Activated CD8-positive, alpha-beta T cell treated with anti-CD3 and anti-CD28 coated beads for 36 hours (primary cell): ENCODE data around the gene CENPX. TPM values are rescaled to one million over a fixed set of nuclear protein-coding genes. Genes with fewer than 3 reads are reported as not detected.
A peak's percentile ranks its signal among the peaks of the same experiment; 100 is the strongest.

Experiments
- ATAC-seq: fragments of 200-7000 bp; cut with Tn5 transposase; one replicate; pipeline ENCODE4 v1.10.0; 2021; ENCODE audit warnings: mild to moderate bottlenecking, moderate library complexity
- CTCF ChIA-PET: fragments of 350-600 bp; sonication (Branson Sonifier 250); formaldehyde crosslinking; loops from one replicate; lab custom pipeline; 2021; ENCODE audit warnings: antibody characterized with exemption; lab: Charles Lee
- POLR2A ChIA-PET: fragments of 350-600 bp; sonication (Branson Sonifier 250); formaldehyde crosslinking; loops from one replicate; lab custom pipeline; 2021; ENCODE audit warnings: antibody characterized with exemption; lab: Charles Lee
- DNase-seq: peaks from one replicate; pipeline ENCODE4 v3.0.0-alpha.2; 2020
- H3K27ac Mint-ChIP-seq: one replicate; pipeline ENCODE4 v1.8.0; 2021; ENCODE audit warnings: mild to moderate bottlenecking, mixed read lengths
- H3K27me3 Mint-ChIP-seq: one replicate; pipeline ENCODE4 v1.8.0; 2021; ENCODE audit warnings: mixed read lengths
- H3K36me3 Mint-ChIP-seq: one replicate; pipeline ENCODE4 v1.8.0; 2021; ENCODE audit warnings: low read depth, mixed read lengths
- H3K4me1 Mint-ChIP-seq: one replicate; pipeline ENCODE4 v1.8.0; 2021; ENCODE audit warnings: low read depth, mixed read lengths
- H3K4me3 Mint-ChIP-seq: one replicate; pipeline ENCODE4 v1.8.0; 2021; ENCODE audit warnings: mild to moderate bottlenecking, moderate library complexity, mixed read lengths
- H3K9me3 Mint-ChIP-seq: one replicate; pipeline ENCODE4 v1.8.0; 2021; ENCODE audit warnings: mixed read lengths
- intact Hi-C: fragments of 100-400 bp; cut with micrococcal nuclease; formaldehyde crosslinking; loops from one replicate; pipeline ENCODE4 v1.10.0; 2022
- total RNA-seq, 2 experiments: library from RNA; stranded (reverse); gene quantifications; one replicate each; pipeline ENCODE4 v1.2.3, GENCODE V29; 2021
- TF ChIP-seq, protein P1 (sequence below): fragments of 200-600 bp; IDR thresholded peaks from one replicate; pipeline ENCODE4 v1.8.0; 2022; ENCODE audit warnings: antibody characterized with exemption, mild to moderate bottlenecking

CENPX gene
- total RNA-seq, 2 experiments from 2014 or later = 88.7 to 98.1 TPM

DNA sequence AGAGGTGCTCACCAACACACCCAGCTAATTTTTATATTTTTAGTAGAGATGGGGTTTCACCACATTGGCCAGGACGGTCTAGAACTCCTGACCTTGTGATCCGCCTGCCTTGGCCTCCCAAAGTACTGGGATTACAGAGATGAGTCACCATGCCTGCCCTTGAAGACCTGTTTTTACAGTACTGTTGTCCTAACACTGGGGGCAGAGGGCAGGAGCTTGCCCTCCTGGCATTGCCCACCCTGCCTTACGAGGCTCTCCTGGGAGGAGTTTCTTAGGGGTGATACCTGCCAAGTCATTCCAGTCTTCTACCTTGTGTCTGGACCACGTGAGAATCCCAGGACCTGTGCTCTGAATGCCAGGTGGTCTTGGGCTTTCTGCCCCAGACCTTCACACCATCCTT is 42.6 kb downstream of the CENPX start:
- Mint-ChIP-seq H3K27ac (no peak overlapping the region), H3K9me3 (no peaks in the 10 kb centered on the region), H3K27me3 (no peaks in the 10 kb centered on the region), H3K4me1 (peaks cover 22% of the 10 kb centered on the region), H3K36me3 (peaks cover 11% of the 10 kb centered on the region), H3K4me3 (no peak overlapping the region)
- POLR2A ChIA-PET = interaction anchor here (0.6 to 1.4 kb wide), 2 partner anchors 13 to 296 kb away, joined by 3 to 5 read pairs; no protein-coding TSS in a partner anchor
- CTCF ChIA-PET = interaction anchor here (1.0 to 2.1 kb wide), 5 partner anchors 21 to 50 kb away, joined by 3 to 13 read pairs (median 3); no protein-coding TSS in a partner anchor
- DNase-seq (no peak), ATAC-seq (no peak)
- TF ChIP-seq, protein P1, sequence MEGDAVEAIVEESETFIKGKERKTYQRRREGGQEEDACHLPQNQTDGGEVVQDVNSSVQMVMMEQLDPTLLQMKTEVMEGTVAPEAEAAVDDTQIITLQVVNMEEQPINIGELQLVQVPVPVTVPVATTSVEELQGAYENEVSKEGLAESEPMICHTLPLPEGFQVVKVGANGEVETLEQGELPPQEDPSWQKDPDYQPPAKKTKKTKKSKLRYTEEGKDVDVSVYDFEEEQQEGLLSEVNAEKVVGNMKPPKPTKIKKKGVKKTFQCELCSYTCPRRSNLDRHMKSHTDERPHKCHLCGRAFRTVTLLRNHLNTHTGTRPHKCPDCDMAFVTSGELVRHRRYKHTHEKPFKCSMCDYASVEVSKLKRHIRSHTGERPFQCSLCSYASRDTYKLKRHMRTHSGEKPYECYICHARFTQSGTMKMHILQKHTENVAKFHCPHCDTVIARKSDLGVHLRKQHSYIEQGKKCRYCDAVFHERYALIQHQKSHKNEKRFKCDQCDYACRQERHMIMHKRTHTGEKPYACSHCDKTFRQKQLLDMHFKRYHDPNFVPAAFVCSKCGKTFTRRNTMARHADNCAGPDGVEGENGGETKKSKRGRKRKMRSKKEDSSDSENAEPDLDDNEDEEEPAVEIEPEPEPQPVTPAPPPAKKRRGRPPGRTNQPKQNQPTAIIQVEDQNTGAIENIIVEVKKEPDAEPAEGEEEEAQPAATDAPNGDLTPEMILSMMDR = no peak
- intact Hi-C loops = no loop called here

DNA sequence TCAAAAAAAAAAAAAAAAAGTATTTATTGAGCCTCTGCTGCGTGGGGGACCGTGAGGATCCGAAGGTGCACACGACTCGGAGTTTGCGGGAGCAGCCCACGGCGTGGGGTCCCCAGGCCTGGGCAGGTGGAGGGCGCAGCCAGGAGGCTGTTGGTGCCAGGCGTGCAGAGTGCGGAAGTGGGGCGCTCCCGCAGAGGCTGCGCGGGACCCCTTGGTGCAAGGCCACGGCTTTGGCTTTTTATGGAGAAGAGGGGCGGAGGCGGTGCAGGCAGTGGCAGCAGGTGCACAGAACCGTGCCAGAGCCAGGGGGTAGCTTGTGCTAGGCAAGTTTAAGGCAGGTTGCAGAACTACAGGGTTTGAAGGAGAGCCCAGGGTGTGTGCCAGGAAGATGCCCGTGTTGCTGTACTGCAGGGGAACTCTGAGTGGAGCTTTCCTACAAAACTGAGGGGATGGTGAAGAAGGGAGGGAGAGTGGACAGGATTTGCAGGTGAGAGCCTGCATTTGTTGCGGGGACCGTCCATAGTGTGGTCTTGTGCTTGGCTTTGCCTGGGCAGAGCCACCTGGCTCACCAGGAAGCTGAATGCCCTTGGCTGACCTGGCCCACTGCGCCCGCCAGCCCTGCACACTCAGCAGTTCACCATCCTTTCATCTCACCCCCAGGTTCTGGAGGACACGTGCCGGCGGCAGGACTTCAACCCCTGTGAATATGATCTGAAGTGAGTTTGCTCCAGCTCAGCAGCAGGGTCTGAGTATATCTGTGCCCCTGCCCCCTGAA is 44.0 kb downstream of the CENPX start:
- peaks cover 8% of the 10 kb centered on the region for H3K36me3 Mint-ChIP-seq
- H3K4me1 Mint-ChIP-seq = peaks cover 20% of the 10 kb centered on the region
- no peaks in the 10 kb centered on the region for H3K27me3 Mint-ChIP-seq
- intact Hi-C loops = no loop called here
- DNase-seq (no peak), ATAC-seq (no peak)
- peak overlapping the region; percentile 72 for H3K4me3 Mint-ChIP-seq
- peaks cover 1% of the 10 kb centered on the region for H3K9me3 Mint-ChIP-seq
- no peak overlapping the region for H3K27ac Mint-ChIP-seq
- ChIA-PET POLR2A (interaction anchor here (0.5 to 1.2 kb wide), 6 partner anchors 12 to 314 kb away, joined by 3 to 5 read pairs (median 4); no protein-coding TSS in a partner anchor), CTCF (interaction anchor here (1.2 to 2.1 kb wide), 2 partner anchors 19 to 42 kb away, joined by 4 to 13 read pairs; no protein-coding TSS in a partner anchor)
- TF ChIP-seq, protein P1 = no peak

DNA sequence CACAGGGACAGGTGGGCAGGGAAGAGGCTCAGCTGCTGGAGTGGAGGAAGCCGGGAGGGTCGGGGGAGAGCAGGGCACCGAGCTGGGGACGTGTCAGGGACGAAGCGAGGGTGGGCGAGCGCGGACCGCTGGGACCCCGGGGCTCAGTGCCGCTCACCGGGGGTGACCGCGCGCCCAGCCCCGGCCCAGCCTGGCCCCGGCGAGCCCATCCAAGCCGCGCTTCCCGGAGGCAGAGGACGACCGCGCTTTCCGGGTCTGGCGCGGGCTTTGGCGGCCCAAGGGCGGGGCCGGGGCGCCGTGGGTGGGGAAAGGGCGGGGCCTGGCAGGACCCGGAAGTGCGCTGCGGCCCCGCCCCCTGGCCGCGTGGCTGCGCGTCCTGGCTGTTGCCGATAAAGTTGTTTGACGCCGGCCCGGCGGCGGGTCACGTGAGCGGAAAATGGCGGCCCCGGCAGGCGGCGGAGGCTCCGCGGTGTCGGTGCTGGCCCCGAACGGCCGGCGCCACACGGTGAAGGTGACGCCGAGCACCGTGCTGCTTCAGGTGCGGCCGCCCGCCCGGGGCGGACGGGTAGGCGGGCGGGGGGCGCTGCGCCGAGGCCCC is 45.4 kb downstream of the CENPX start, which contains the start of gene ASPSCR1:
Gene ASPSCR1, plus strand, starts transcription at position 419 of the 598 bp plus-strand sequence. Its CDS starts 18 bp downstream, at position 437.
- ChIA-PET CTCF (interaction anchor here (1.5 to 3.2 kb wide), 2 partner anchors 17 to 53 kb away, joined by 4 to 12 read pairs; no protein-coding TSS in a partner anchor), POLR2A (interaction anchor here (1.1 to 2.3 kb wide), 4 partner anchors 10 to 50 kb away, joined by 3 to 22 read pairs (median 3); partner anchors contain the start of gene MAFG)
- Mint-ChIP-seq H3K27ac (peak within 1 kb of the TSS; percentile 99), H3K27me3 (no peaks in the 10 kb centered on the region), H3K9me3 (peaks cover 1% of the 10 kb centered on the region), H3K4me3 (peak within 1 kb of the TSS; percentile 96), H3K4me1 (peaks cover 18% of the 10 kb centered on the region), H3K36me3 (peaks cover 5% of the 10 kb centered on the region)
- intact Hi-C loops = no loop called here
- peak; percentile 90 for ATAC-seq
- DNase-seq = peak; percentile 92
- TF ChIP-seq, protein P1 = no peak

DNA sequence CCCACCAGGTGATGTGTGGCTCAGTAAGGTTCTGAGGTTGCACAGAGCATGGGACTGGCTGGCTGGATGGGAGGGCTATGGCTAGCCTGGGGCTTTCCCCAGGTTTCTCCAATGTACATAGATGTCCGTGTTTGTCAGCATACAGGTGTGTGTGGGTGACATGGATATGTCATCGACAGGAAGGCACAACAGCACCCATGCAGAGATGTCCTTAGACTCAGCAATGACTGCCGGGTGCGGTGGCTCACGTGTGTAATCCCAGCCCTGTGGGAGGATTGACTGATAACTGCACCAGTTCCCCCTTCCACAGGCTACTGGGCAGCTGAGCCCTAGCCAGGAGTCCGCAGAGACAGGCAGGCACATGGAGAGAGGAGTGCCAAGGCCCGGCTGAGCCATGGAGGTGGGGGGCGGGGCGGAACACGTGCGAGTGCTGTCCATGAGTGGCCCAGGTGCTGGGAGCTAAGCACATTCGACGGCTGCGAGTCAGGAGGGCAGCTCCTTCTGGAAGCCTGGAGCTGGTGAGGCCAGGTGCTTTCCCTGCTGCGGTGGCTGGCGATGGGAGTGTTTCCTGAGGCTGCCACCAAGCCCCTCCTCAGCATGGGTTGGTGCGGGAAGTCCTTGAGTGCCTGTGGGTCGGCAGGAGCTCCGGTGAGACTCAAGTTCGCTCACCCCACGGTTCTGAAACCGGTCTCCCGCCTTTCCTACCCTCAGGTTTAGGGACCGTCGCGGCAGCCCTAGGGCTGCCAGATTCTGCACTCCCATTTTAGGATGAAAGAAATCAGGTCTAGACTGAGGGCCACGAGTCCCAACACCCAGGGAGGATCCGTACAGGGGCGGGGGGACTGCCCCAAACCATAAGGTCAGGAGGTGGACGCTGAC is 46.1 kb downstream of the CENPX start:
- POLR2A ChIA-PET = interaction anchor here (1.1 to 2.3 kb wide), 4 partner anchors 9 to 49 kb away, joined by 3 to 22 read pairs (median 4); partner anchors contain the start of genes MAFG and NOTUM

More for the DNA sequence above, 46.1 kb downstream of the CENPX start:
- TF ChIP-seq, protein P1 = no peak
- intact Hi-C loops = no loop called here
- Mint-ChIP-seq H3K27me3 (no peaks in the 10 kb centered on the region), H3K9me3 (peaks cover 1% of the 10 kb centered on the region), H3K27ac (peak overlapping the region; percentile 99), H3K36me3 (peaks cover 5% of the 10 kb centered on the region), H3K4me1 (peaks cover 17% of the 10 kb centered on the region), H3K4me3 (peak overlapping the region; percentile 96)
- peak; percentile 12 for ATAC-seq
- CTCF ChIA-PET = interaction anchor here (1.5 to 3.2 kb wide), 2 partner anchors 17 to 54 kb away, joined by 4 to 12 read pairs; no protein-coding TSS in a partner anchor
- DNase-seq = peak; percentile 56
